ENCODE data around the gene CSNK2B. TPM values are rescaled to one million over a fixed set of nuclear protein-coding genes. Genes with fewer than 3 reads are reported as not detected.

Gene CSNK2B
- polyA plus RNA-seq, 3 donors: 147 to 227 (median 195) TPM

- intact Hi-C loops (cut with micrococcal nuclease): loop anchor here (5.0 kb wide), 2 partner anchors 149 to 184 kb away; no protein-coding TSS in a partner anchor
- peaks cover 0 to 4% (median 0%) of the 10 kb centered on the region in 7 donors for H3K9me3 Mint-ChIP-seq
Observed at GRCh38 chr6:31683591-31683990, 17.7 kb downstream of the CSNK2B start.

DNA sequence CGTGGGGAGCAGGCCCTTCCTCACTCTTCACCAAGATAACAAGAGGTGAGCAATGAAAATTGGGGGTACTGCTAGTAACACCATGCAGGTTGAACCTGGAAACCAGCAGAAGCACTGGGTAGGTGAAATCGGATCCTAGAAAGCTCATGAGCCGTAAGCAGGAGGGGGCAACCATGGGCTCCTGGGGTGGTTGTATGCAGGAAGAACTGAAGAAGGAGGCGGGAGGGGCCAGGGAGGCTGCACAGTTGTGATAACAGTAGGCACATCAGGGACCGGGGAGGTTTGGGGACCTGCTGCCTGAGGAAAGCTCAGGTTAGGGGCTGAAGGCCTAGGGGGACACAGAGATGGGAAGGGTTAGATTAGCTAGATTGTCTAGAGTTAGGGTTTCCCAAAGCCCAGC lies 20.6 kb downstream of the CSNK2B start:
- intact Hi-C loops (cut with micrococcal nuclease): no loop called here
- no peak for TF ChIP-seq CTCF (IDR thresholded peaks at IDR 0.05)
- H3K27me3 Mint-ChIP-seq (ENCODE audit: low read depth in 3 of 3): peaks cover 5 to 13% (median 8%) of the 10 kb centered on the region in 3 donors
- no peak overlapping the region for H3K4me3 ChIP-seq (replicated peaks in 1 of 3; ENCODE audit: low read depth in 2 of 3, low read length in 3 of 3)
- H3K9me3 ChIP-seq (replicated peaks in 1 of 2; ENCODE audit: control insufficient read depth in 1 of 2, insufficient read depth in 1 of 2, low read length in 2 of 2): no peaks in the 10 kb centered on the region
- H3K9ac ChIP-seq (ENCODE audit: insufficient read depth, low read length, poor library complexity, severe bottlenecking): no peak overlapping the region
- H3K79me2 ChIP-seq (ENCODE audit: insufficient read depth, low read length): no peaks in the 10 kb centered on the region
- H3K4me3 Mint-ChIP-seq: no peak overlapping the region
- peaks cover 29% of the 10 kb centered on the region for H3K4me1 Mint-ChIP-seq
- H3K9me3 Mint-ChIP-seq: peaks cover 0 to 2% (median 0%) of the 10 kb centered on the region in 7 donors
- peaks cover 0 to 4% of the 10 kb centered on the region in 2 donors for H3K27me3 ChIP-seq (ENCODE audit: control insufficient read depth in 2 of 2, insufficient read depth in 2 of 2, low read length in 2 of 2)
- no peak overlapping the region for H3K27ac ChIP-seq (ENCODE audit: low read depth in 1 of 2, low read length in 2 of 2)
- no peak overlapping the region for H3K4me2 ChIP-seq (replicated peaks; ENCODE audit: extremely low read depth, low read length, poor library complexity, severe bottlenecking)
- peak overlapping the region in 3 of 7 donors; percentile 11 to 54 (median 12) for H3K27ac Mint-ChIP-seq
- H3K4me1 ChIP-seq (ENCODE audit: control insufficient read depth in 1 of 2, insufficient read depth in 2 of 2, low read length in 2 of 2): peaks cover 22 to 23% of the 10 kb centered on the region in 2 donors
- 94% methylated on average over 3 of the region's 5 CpGs for WGBS (ENCODE audit: insufficient coverage)
- no peak overlapping the region for H2AFZ ChIP-seq (ENCODE audit: insufficient read depth, low read depth, low read length, poor library complexity, severe bottlenecking)
- DNase-seq: no peak
- peaks cover 13% of the 10 kb centered on the region for H4K20me1 ChIP-seq (ENCODE audit: insufficient read depth, low read length)
- peaks cover 71 to 73% of the 10 kb centered on the region in 2 donors for H3K36me3 Mint-ChIP-seq
- peaks cover 58 to 74% of the 10 kb centered on the region in 2 donors for H3K36me3 ChIP-seq (replicated peaks in 1 of 2; ENCODE audit: control insufficient read depth in 1 of 2, insufficient read depth in 2 of 2, low read length in 2 of 2)

More at GRCh38 chr6:31683591-31683990, 17.7 kb downstream of the CSNK2B start:
- peaks cover 29% of the 10 kb centered on the region for H3K4me1 Mint-ChIP-seq
- WGBS (ENCODE audit: insufficient coverage): 93% methylated on average over 7 of the region's 13 CpGs
- TF ChIP-seq CTCF (IDR thresholded peaks at IDR 0.05): no peak
- H3K79me2 ChIP-seq (ENCODE audit: insufficient read depth, low read length): no peaks in the 10 kb centered on the region
- peaks cover 42 to 45% of the 10 kb centered on the region in 2 donors for H3K36me3 Mint-ChIP-seq
- peaks cover 10 to 15% (median 10%) of the 10 kb centered on the region in 3 donors for H3K27me3 Mint-ChIP-seq (ENCODE audit: low read depth in 3 of 3)
- H3K36me3 ChIP-seq (replicated peaks in 1 of 2; ENCODE audit: control insufficient read depth in 1 of 2, insufficient read depth in 2 of 2, low read length in 2 of 2): peaks cover 29 to 46% of the 10 kb centered on the region in 2 donors
- H3K27me3 ChIP-seq (ENCODE audit: control insufficient read depth in 2 of 2, insufficient read depth in 2 of 2, low read length in 2 of 2): peaks cover 0 to 4% of the 10 kb centered on the region in 2 donors
- H3K4me3 ChIP-seq (replicated peaks in 1 of 3; ENCODE audit: low read depth in 2 of 3, low read length in 3 of 3): peak overlapping the region in 1 of 3 experiments; percentile 50
- H4K20me1 ChIP-seq (ENCODE audit: insufficient read depth, low read length): no peaks in the 10 kb centered on the region
- no peaks in the 10 kb centered on the region for H3K9me3 ChIP-seq (replicated peaks in 1 of 2; ENCODE audit: control insufficient read depth in 1 of 2, insufficient read depth in 1 of 2, low read length in 2 of 2)
- H3K27ac ChIP-seq (ENCODE audit: low read depth in 1 of 2, low read length in 2 of 2): no peak overlapping the region
- H3K27ac Mint-ChIP-seq: peak overlapping the region in 3 of 7 donors; percentile 37 to 70 (median 68)
- no peak overlapping the region for H2AFZ ChIP-seq (ENCODE audit: insufficient read depth, low read depth, low read length, poor library complexity, severe bottlenecking)
- peaks cover 26 to 28% of the 10 kb centered on the region in 2 donors for H3K4me1 ChIP-seq (ENCODE audit: control insufficient read depth in 1 of 2, insufficient read depth in 2 of 2, low read length in 2 of 2)
- H3K9ac ChIP-seq (ENCODE audit: insufficient read depth, low read length, poor library complexity, severe bottlenecking): no peak overlapping the region
- peak overlapping the region; percentile 53 for H3K4me2 ChIP-seq (replicated peaks; ENCODE audit: extremely low read depth, low read length, poor library complexity, severe bottlenecking)
- no peak for DNase-seq
- peak overlapping the region in 1 of 2 donors; percentile 70 for H3K4me3 Mint-ChIP-seq
